CD14-positive monocyte (primary cell): Measurements from ENCODE around the gene DHX38. TPM values are rescaled to one million over a fixed set of nuclear protein-coding genes. Genes with fewer than 3 reads are reported as not detected.

ENCODE experiments used
- DNase-seq, 3 donors: peaks; one replicate each; pipeline ENCODE4 v3.0.0-alpha.2; 2011 to 2022
- H2AFZ ChIP-seq: 2 replicates; pipeline ENCODE4 v1.6.0; 2012; ENCODE audit warnings: mild to moderate bottlenecking, low read depth, low read length, inconsistent platforms; ENCODE audit not compliant: insufficient read depth, poor library complexity, severe bottlenecking
- H3K27ac ChIP-seq, 2 donors: 1 replicate in 1 of 2; 2 replicates in 1 of 2; pipeline ENCODE4 v1.5.1; 2012 to 2013; ENCODE audit warnings: low read length in 2 of 2, control low read depth in 1 of 2, inconsistent platforms in 1 of 2, low read depth in 1 of 2, mild to moderate bottlenecking in 1 of 2
- H3K27me3 ChIP-seq, 2 donors: one replicate each; pipeline versions ENCODE4 v1.6.0 to v1.6.1; 2011 to 2013; ENCODE audit warnings: low read length in 2 of 2; ENCODE audit not compliant: control insufficient read depth in 2 of 2, insufficient read depth in 2 of 2
- H3K36me3 ChIP-seq, 2 donors: replicated peaks in 1 of 2; 1 replicate in 1 of 2; 2 replicates in 1 of 2; pipeline versions ENCODE4 v1.5.1 to v1.6.1; 2012 to 2013; ENCODE audit warnings: low read length in 2 of 2, control low read depth in 1 of 2, inconsistent platforms in 1 of 2, mild to moderate bottlenecking in 1 of 2; ENCODE audit not compliant: insufficient read depth in 2 of 2, control insufficient read depth in 1 of 2
- H3K4me1 ChIP-seq, 2 donors: 1 replicate in 1 of 2; 2 replicates in 1 of 2; pipeline versions ENCODE4 v1.5.1 to v1.6.1; 2012 to 2013; ENCODE audit warnings: low read length in 2 of 2, control low read depth in 1 of 2, inconsistent platforms in 1 of 2, mild to moderate bottlenecking in 1 of 2, moderate library complexity in 1 of 2; ENCODE audit not compliant: insufficient read depth in 2 of 2, control insufficient read depth in 1 of 2
- H3K4me2 ChIP-seq: replicated peaks from 2 replicates; pipeline ENCODE3; 2012; ENCODE audit warnings: low read length, moderate library complexity, mild to moderate bottlenecking; ENCODE audit not compliant: poor library complexity, severe bottlenecking; ENCODE audit errors: extremely low read depth
- H3K4me3 ChIP-seq, 3 experiments: fragments of 200-600 bp in 1 of 3; sonication (generic) in 1 of 3; replicated peaks in 1 of 3; 1 replicate in 2 of 3; 2 replicates in 1 of 3; pipeline ENCODE4 v1.5.1; 2011 to 2013; ENCODE audit warnings: low read length in 3 of 3, mild to moderate bottlenecking in 3 of 3, control low read depth in 2 of 3, low read depth in 2 of 3, inconsistent platforms in 1 of 3, moderate library complexity in 1 of 3
- H3K79me2 ChIP-seq: 2 replicates; pipeline ENCODE4 v1.6.0; 2012; ENCODE audit warnings: mild to moderate bottlenecking, control low read depth, inconsistent platforms, low read length, moderate library complexity; ENCODE audit not compliant: insufficient read depth
- H3K9ac ChIP-seq: 2 replicates; pipeline ENCODE4 v1.6.0; 2017; ENCODE audit warnings: low read length, mild to moderate bottlenecking; ENCODE audit not compliant: insufficient read depth, poor library complexity, severe bottlenecking
- H3K9me3 ChIP-seq, 2 donors: replicated peaks in 1 of 2; 1 replicate in 1 of 2; 2 replicates in 1 of 2; pipeline versions ENCODE4 v1.5.1 to v1.6.1; 2012 to 2013; ENCODE audit warnings: low read length in 2 of 2, control low read depth in 1 of 2; ENCODE audit not compliant: control insufficient read depth in 1 of 2, insufficient read depth in 1 of 2
- H4K20me1 ChIP-seq: 2 replicates; pipeline ENCODE4 v1.6.0; 2012; ENCODE audit warnings: mild to moderate bottlenecking, low read length, control low read depth, moderate library complexity; ENCODE audit not compliant: insufficient read depth
- H3K27ac Mint-ChIP-seq, 7 donors: one replicate each; pipeline ENCODE4 v1.8.0; 2020; ENCODE audit warnings: mild to moderate bottlenecking in 7 of 7, mixed read lengths in 7 of 7, moderate library complexity in 6 of 7, inconsistent platforms in 2 of 7
- H3K27me3 Mint-ChIP-seq, 3 donors: one replicate each; pipeline ENCODE4 v1.8.0; 2021 to 2022; ENCODE audit warnings: low read depth in 3 of 3, mild to moderate bottlenecking in 3 of 3, mixed read lengths in 3 of 3, moderate library complexity in 3 of 3, inconsistent platforms in 1 of 3
- H3K36me3 Mint-ChIP-seq, 2 donors: one replicate each; pipeline ENCODE4 v1.8.0; 2020; ENCODE audit warnings: mixed read lengths in 2 of 2, inconsistent platforms in 1 of 2, mild to moderate bottlenecking in 1 of 2
- H3K4me1 Mint-ChIP-seq: one replicate; pipeline ENCODE4 v1.8.0; 2020; ENCODE audit warnings: mild to moderate bottlenecking, mixed read lengths
- H3K4me3 Mint-ChIP-seq, 2 donors: one replicate each; pipeline ENCODE4 v1.8.0; 2020; ENCODE audit warnings: mild to moderate bottlenecking in 2 of 2, mixed read lengths in 2 of 2, moderate library complexity in 1 of 2
- H3K9me3 Mint-ChIP-seq, 7 donors: one replicate each; pipeline ENCODE4 v1.8.0; 2020 to 2022; ENCODE audit warnings: mixed read lengths in 7 of 7, mild to moderate bottlenecking in 6 of 7, moderate library complexity in 6 of 7, inconsistent platforms in 2 of 7
- WGBS: methylation state at CpG from one replicate; pipeline ENCODE4 v1.1.5; 2013; ENCODE audit warnings: missing lambda C conversion rate; ENCODE audit not compliant: insufficient coverage; 5-methylcytosine and 5-hydroxymethylcytosine counted together
- intact Hi-C, 2 donors: fragments of 100-400 bp; cut with micrococcal nuclease; formaldehyde crosslinking; loops; one replicate each; pipeline versions ENCODE4 v1.15.0 to v1.15.1; 2023
- polyA plus RNA-seq, 3 donors: library from polyadenylated mRNA; depleted of rRNA in 1 of 3; unstranded in 2 of 3; stranded (reverse) in 1 of 3; fragments of 300-500 nt in 2 of 3; fragments of >200 nt in 1 of 3; fragmentation: Illumina TruSeq in 2 of 3; gene quantifications; 1 replicate in 2 of 3; 2 replicates in 1 of 3; pipeline ENCODE4 v1.2.3, GENCODE V29; 2012 to 2021
- TF ChIP-seq, protein P1 (sequence below): fragments of 200-600 bp; IDR thresholded peaks from one replicate; pipeline ENCODE4 v1.8.0; 2022; ENCODE audit warnings: antibody characterized with exemption, mild to moderate bottlenecking

Gene DHX38
- polyA plus RNA-seq, 3 donors: 9.1 to 91.5 (median 19.2) TPM

- Histone ChIP-seq H3K27ac (no peak overlapping the region), H3K4me2 (no peak overlapping the region), H3K4me3 (no peak overlapping the region), H3K9ac (no peak overlapping the region), H3K4me1 (no peaks in the 10 kb centered on the region), H2AFZ (peak overlapping the region; percentile 29), H4K20me1 (no peaks in the 10 kb centered on the region), H3K79me2 (no peaks in the 10 kb centered on the region), H3K36me3 (no peaks in the 10 kb centered on the region), H3K9me3 (no peaks in the 10 kb centered on the region), H3K27me3 (no peaks in the 10 kb centered on the region)
- H3K36me3 Mint-ChIP-seq: no peaks in the 10 kb centered on the region
- no peak overlapping the region for H3K4me3 Mint-ChIP-seq
- no peaks in the 10 kb centered on the region for H3K9me3 Mint-ChIP-seq
- DNase-seq: no peak
- H3K27me3 Mint-ChIP-seq: peaks cover 0 to 5% (median 2%) of the 10 kb centered on the region in 3 donors
- intact Hi-C loops: no loop called here
- H3K4me1 Mint-ChIP-seq: no peaks in the 10 kb centered on the region
- no CpG with 5 or more reads among the region's 2 CpGs for WGBS
- TF ChIP-seq, protein P1, sequence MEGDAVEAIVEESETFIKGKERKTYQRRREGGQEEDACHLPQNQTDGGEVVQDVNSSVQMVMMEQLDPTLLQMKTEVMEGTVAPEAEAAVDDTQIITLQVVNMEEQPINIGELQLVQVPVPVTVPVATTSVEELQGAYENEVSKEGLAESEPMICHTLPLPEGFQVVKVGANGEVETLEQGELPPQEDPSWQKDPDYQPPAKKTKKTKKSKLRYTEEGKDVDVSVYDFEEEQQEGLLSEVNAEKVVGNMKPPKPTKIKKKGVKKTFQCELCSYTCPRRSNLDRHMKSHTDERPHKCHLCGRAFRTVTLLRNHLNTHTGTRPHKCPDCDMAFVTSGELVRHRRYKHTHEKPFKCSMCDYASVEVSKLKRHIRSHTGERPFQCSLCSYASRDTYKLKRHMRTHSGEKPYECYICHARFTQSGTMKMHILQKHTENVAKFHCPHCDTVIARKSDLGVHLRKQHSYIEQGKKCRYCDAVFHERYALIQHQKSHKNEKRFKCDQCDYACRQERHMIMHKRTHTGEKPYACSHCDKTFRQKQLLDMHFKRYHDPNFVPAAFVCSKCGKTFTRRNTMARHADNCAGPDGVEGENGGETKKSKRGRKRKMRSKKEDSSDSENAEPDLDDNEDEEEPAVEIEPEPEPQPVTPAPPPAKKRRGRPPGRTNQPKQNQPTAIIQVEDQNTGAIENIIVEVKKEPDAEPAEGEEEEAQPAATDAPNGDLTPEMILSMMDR: no peak
- peak overlapping the region in 2 of 7 donors; percentile 4 to 27 for H3K27ac Mint-ChIP-seq
These were observed 40.9 kb downstream of the DHX38 start for GRCh38 chr16:72134507-72134906.

GRCh38 chr16:72137380-72138063 is 43.9 kb downstream of the DHX38 start:
- 95% methylated on average over 12 of the region's 15 CpGs for WGBS
- no peak overlapping the region for H3K4me3 ChIP-seq
- no peaks in the 10 kb centered on the region for H3K36me3 ChIP-seq
- intact Hi-C loops: no loop called here
- DNase-seq: no peak
- no peaks in the 10 kb centered on the region for H4K20me1 ChIP-seq
- H3K4me2 ChIP-seq: no peak overlapping the region
- peaks cover 0 to 2% (median 2%) of the 10 kb centered on the region in 3 donors for H3K27me3 Mint-ChIP-seq
- no peaks in the 10 kb centered on the region for H3K79me2 ChIP-seq
- no peak overlapping the region for H3K27ac ChIP-seq
- peak overlapping the region in 3 of 7 donors; percentile 1 to 47 (median 24) for H3K27ac Mint-ChIP-seq
- H3K9me3 Mint-ChIP-seq: peaks cover 0 to 1% (median 0%) of the 10 kb centered on the region in 7 donors
- H3K27me3 ChIP-seq: no peaks in the 10 kb centered on the region
- H3K9ac ChIP-seq: no peak overlapping the region
- H3K9me3 ChIP-seq: no peaks in the 10 kb centered on the region
- H2AFZ ChIP-seq: no peak overlapping the region
- TF ChIP-seq, protein P1: no peak
- no peaks in the 10 kb centered on the region for H3K4me1 Mint-ChIP-seq
- no peaks in the 10 kb centered on the region for H3K4me1 ChIP-seq
- H3K36me3 Mint-ChIP-seq: no peaks in the 10 kb centered on the region
- H3K4me3 Mint-ChIP-seq: no peak overlapping the region
